H9 (cell line): Measurements from ENCODE around the gene MARK2. TPM values are rescaled to one million over a fixed set of nuclear protein-coding genes. Genes with fewer than 3 reads are reported as not detected.

Experiments
- DNase-seq: peaks from one replicate; pipeline ENCODE4 v3.0.0-alpha.2; 2017
- H2AFZ ChIP-seq: one replicate; pipeline ENCODE4 v1.6.1; 2013; ENCODE audit warnings: mild to moderate bottlenecking, low read length, control low read depth, moderate library complexity
- H2AK5ac ChIP-seq: 2 replicates; pipeline ENCODE4 v1.6.1; 2013; ENCODE audit warnings: low read length, control low read depth, mixed read lengths; ENCODE audit not compliant: insufficient read length
- H2BK120ac ChIP-seq: one replicate; pipeline ENCODE4 v1.6.1; 2013; ENCODE audit warnings: low read depth, mild to moderate bottlenecking, low read length, control low read depth, inconsistent platforms; ENCODE audit not compliant: poor library complexity, severe bottlenecking
- H2BK12ac ChIP-seq: 2 replicates; pipeline ENCODE4 v1.6.1; 2013; ENCODE audit warnings: low read length, control low read depth, mixed read lengths, low read depth; ENCODE audit not compliant: insufficient read length
- H2BK15ac ChIP-seq: 2 replicates; pipeline ENCODE4 v1.6.1; 2013; ENCODE audit warnings: low read depth, low read length, control low read depth
- H2BK20ac ChIP-seq: one replicate; pipeline ENCODE4 v1.6.1; 2013; ENCODE audit warnings: low read depth, mild to moderate bottlenecking, low read length, control low read depth, inconsistent platforms; ENCODE audit not compliant: poor library complexity, severe bottlenecking
- H2BK5ac ChIP-seq: 2 replicates; pipeline ENCODE4 v1.6.1; 2013; ENCODE audit warnings: low read length, control low read depth, mixed read lengths; ENCODE audit not compliant: insufficient read length
- H3K14ac ChIP-seq: 2 replicates; pipeline ENCODE4 v1.6.1; 2013; ENCODE audit warnings: low read length, control low read depth; ENCODE audit not compliant: insufficient read depth
- H3K18ac ChIP-seq: 2 replicates; pipeline ENCODE4 v1.6.1; 2013; ENCODE audit warnings: low read depth, mild to moderate bottlenecking, mixed read lengths, low read length, control low read depth; ENCODE audit not compliant: insufficient read length
- H3K23ac ChIP-seq: 2 replicates; pipeline ENCODE4 v1.6.1; 2013; ENCODE audit warnings: low read length, control low read depth, mixed read lengths, low read depth; ENCODE audit not compliant: insufficient read length
- H3K23me2 ChIP-seq: 2 replicates; pipeline ENCODE4 v1.6.1; 2013; ENCODE audit warnings: low read depth, mild to moderate bottlenecking, mixed read lengths, low read length, control low read depth; ENCODE audit not compliant: insufficient read length, poor library complexity, severe bottlenecking
- H3K27ac ChIP-seq: 2 replicates; pipeline ENCODE4 v1.5.1; 2013; ENCODE audit warnings: low read length, control low read depth, mixed read lengths, low read depth; ENCODE audit not compliant: insufficient read length
- H3K27me3 ChIP-seq: 2 replicates; pipeline ENCODE4 v1.6.1; 2013; ENCODE audit warnings: low read length, control low read depth, inconsistent platforms; ENCODE audit not compliant: insufficient read depth
- H3K4ac ChIP-seq: 2 replicates; pipeline ENCODE4 v1.6.1; 2013; ENCODE audit warnings: low read depth, mild to moderate bottlenecking, control low read depth, inconsistent platforms, low read length, moderate library complexity
- H3K4me1 ChIP-seq: 2 replicates; pipeline ENCODE4 v1.6.1; 2013; ENCODE audit warnings: low read length, control low read depth, inconsistent platforms; ENCODE audit not compliant: insufficient read depth
- H3K4me2 ChIP-seq: 2 replicates; pipeline ENCODE4 v1.6.1; 2013; ENCODE audit warnings: low read length, control low read depth, mixed read lengths; ENCODE audit not compliant: insufficient read length, insufficient read depth
- H3K56ac ChIP-seq: 2 replicates; pipeline ENCODE4 v1.6.1; 2013; ENCODE audit warnings: low read depth, mild to moderate bottlenecking, mixed read lengths, low read length, control low read depth; ENCODE audit not compliant: insufficient read length
- H3K79me1 ChIP-seq: 2 replicates; pipeline ENCODE4 v1.6.1; 2013; ENCODE audit warnings: low read depth, mild to moderate bottlenecking, moderate library complexity, low read length, control low read depth, inconsistent platforms; ENCODE audit not compliant: insufficient read depth, poor library complexity, severe bottlenecking
- H3K79me2 ChIP-seq: 2 replicates; pipeline ENCODE4 v1.6.1; 2013; ENCODE audit warnings: low read length, control low read depth, inconsistent platforms; ENCODE audit not compliant: insufficient read depth
- H3K9ac ChIP-seq: 2 replicates; pipeline ENCODE4 v1.6.1; 2013; ENCODE audit warnings: low read length, control low read depth, mixed read lengths; ENCODE audit not compliant: insufficient read length; ENCODE audit errors: extremely low read depth
- H3K9me3 ChIP-seq: one replicate; pipeline ENCODE4 v1.6.1; 2013; ENCODE audit warnings: low read depth, low read length, inconsistent platforms; ENCODE audit not compliant: control insufficient read depth
- H3T11ph ChIP-seq: one replicate; pipeline ENCODE4 v1.6.1; 2013; ENCODE audit warnings: mild to moderate bottlenecking, low read length, control low read depth, inconsistent platforms
- H4K20me1 ChIP-seq: one replicate; pipeline ENCODE4 v1.6.1; 2013; ENCODE audit not compliant: control insufficient read depth, insufficient read length, insufficient read depth
- H4K5ac ChIP-seq: 2 replicates; pipeline ENCODE4 v1.6.1; 2013; ENCODE audit warnings: low read depth, mild to moderate bottlenecking, mixed read lengths, low read length, control low read depth; ENCODE audit not compliant: insufficient read length
- H4K8ac ChIP-seq: replicated peaks from 2 replicates; pipeline ENCODE4 v1.6.1; 2013; ENCODE audit warnings: low read length, control low read depth, mixed read lengths, low read depth; ENCODE audit not compliant: insufficient read length
- H4K91ac ChIP-seq: 2 replicates; pipeline ENCODE4 v1.6.1; 2013; ENCODE audit warnings: low read depth, mild to moderate bottlenecking, moderate library complexity, mixed read lengths, low read length, control low read depth; ENCODE audit not compliant: insufficient read length
- H3K27ac Mint-ChIP-seq, 3 experiments: 2 replicates in 2 of 3; 3 replicates in 1 of 3; pipeline ENCODE4 v1.8.0; 2020 to 2021; ENCODE audit warnings: mixed read lengths in 3 of 3, mild to moderate bottlenecking in 1 of 3, moderate library complexity in 1 of 3
- H3K27me3 Mint-ChIP-seq: 2 replicates; pipeline ENCODE4 v1.8.0; 2021; ENCODE audit warnings: low read depth, mild to moderate bottlenecking, moderate library complexity, mixed read lengths
- H3K36me3 Mint-ChIP-seq, 3 experiments: 2 replicates in 2 of 3; 3 replicates in 1 of 3; pipeline ENCODE4 v1.8.0; 2020 to 2021; ENCODE audit warnings: low read depth in 3 of 3, mixed read lengths in 3 of 3; ENCODE audit not compliant: insufficient read depth in 1 of 3
- H3K4me1 Mint-ChIP-seq, 2 experiments: 2 replicates each; pipeline ENCODE4 v1.8.0; 2020; ENCODE audit warnings: mixed read lengths in 2 of 2
- H3K4me3 Mint-ChIP-seq, 2 experiments: 2 replicates in 1 of 2; 3 replicates in 1 of 2; pipeline ENCODE4 v1.8.0; 2020 to 2021; ENCODE audit warnings: mild to moderate bottlenecking in 2 of 2, mixed read lengths in 2 of 2, moderate library complexity in 1 of 2
- H3K9me3 Mint-ChIP-seq, 2 experiments: 2 replicates in 1 of 2; 3 replicates in 1 of 2; pipeline ENCODE4 v1.8.0; 2020; ENCODE audit warnings: mild to moderate bottlenecking in 2 of 2, mixed read lengths in 2 of 2, moderate library complexity in 1 of 2
- CTCF ChIP-seq: fragments of 200-600 bp; sonication (generic); conservative IDR thresholded peaks from 3 replicates; pipeline ENCODE4 v1.8.0; 2021; ENCODE audit warnings: antibody characterized with exemption, mild to moderate bottlenecking
- WGBS: extraction: QIAGEN DNeasy Blood & Tissue Kit; methylation state at CpG from one replicate; pipeline ENCODE4 v1.1.7; 2013; ENCODE audit warnings: missing lambda C conversion rate, low lambda C conversion rate, mixed read lengths; ENCODE audit not compliant: insufficient read length; ENCODE audit errors: extremely low coverage; 5-methylcytosine and 5-hydroxymethylcytosine counted together
- total RNA-seq: library from RNA; stranded (reverse); gene quantifications from 2 replicates; pipeline ENCODE4 v1.2.1, GENCODE V29; 2021

MARK2 gene
- total RNA-seq, 1 experiment from 2014 or later: 45.7 TPM

GRCh38 chr11:63893355-63893754, 54.4 kb downstream of the MARK2 start:
- peaks cover 9% of the 10 kb centered on the region; the same call in 1 of the 2 replicates for H3K79me2 ChIP-seq
- TF ChIP-seq CTCF: no peak
- no peak overlapping the region for H3K27ac Mint-ChIP-seq
- H3K23ac ChIP-seq: no peak overlapping the region
- H4K91ac ChIP-seq: no peak overlapping the region
- no peaks in the 10 kb centered on the region for H3K4me1 ChIP-seq
- H3K27me3 Mint-ChIP-seq: no peaks in the 10 kb centered on the region; the same call in 1 of the 2 replicates
- H3K27me3 ChIP-seq: no peaks in the 10 kb centered on the region
- no peak overlapping the region for H2AK5ac ChIP-seq
- peaks cover 6 to 40% (median 35%) of the 10 kb centered on the region in 3 experiments; a peak in 6 of 7 replicates for H3K36me3 Mint-ChIP-seq
- no peak overlapping the region for H4K8ac ChIP-seq
- H4K20me1 ChIP-seq: no peaks in the 10 kb centered on the region
- H3K9me3 ChIP-seq: no peaks in the 10 kb centered on the region
- DNase-seq: no peak
- no peak overlapping the region for H2AFZ ChIP-seq
- no peak overlapping the region for H3K27ac ChIP-seq
- no peaks in the 10 kb centered on the region for H3K23me2 ChIP-seq
- no peak overlapping the region for H2BK15ac ChIP-seq
- no peak overlapping the region for H3K4me2 ChIP-seq
- no peak overlapping the region for H4K5ac ChIP-seq
- no peak overlapping the region for H3K9ac ChIP-seq
- H3K4me1 Mint-ChIP-seq: peaks cover 13 to 30% of the 10 kb centered on the region in 2 experiments
- H3K9me3 Mint-ChIP-seq: no peaks in the 10 kb centered on the region
- no peak overlapping the region for H2BK12ac ChIP-seq
- no peak overlapping the region for H3T11ph ChIP-seq
- no peak overlapping the region for H3K18ac ChIP-seq
- WGBS: no CpG with 5 or more reads among the region's 6 CpGs
- H3K79me1 ChIP-seq: peaks cover 3% of the 10 kb centered on the region
- no peak overlapping the region for H2BK20ac ChIP-seq
- no peak overlapping the region for H3K4ac ChIP-seq
- H2BK5ac ChIP-seq: no peak overlapping the region
- H3K14ac ChIP-seq: no peak overlapping the region
- no peak overlapping the region for H2BK120ac ChIP-seq
- no peak overlapping the region for H3K4me3 Mint-ChIP-seq
- no peak overlapping the region for H3K56ac ChIP-seq
